ENCODE results near the gene INSIG1. TPM values are rescaled to one million over a fixed set of nuclear protein-coding genes. Genes with fewer than 3 reads are reported as not detected.

INSIG1 gene
- total and polyA plus RNA-seq, 2 of the 4 experiments (the other 2 are of a cell fraction), result 19.0 to 26.0 TPM

DNA sequence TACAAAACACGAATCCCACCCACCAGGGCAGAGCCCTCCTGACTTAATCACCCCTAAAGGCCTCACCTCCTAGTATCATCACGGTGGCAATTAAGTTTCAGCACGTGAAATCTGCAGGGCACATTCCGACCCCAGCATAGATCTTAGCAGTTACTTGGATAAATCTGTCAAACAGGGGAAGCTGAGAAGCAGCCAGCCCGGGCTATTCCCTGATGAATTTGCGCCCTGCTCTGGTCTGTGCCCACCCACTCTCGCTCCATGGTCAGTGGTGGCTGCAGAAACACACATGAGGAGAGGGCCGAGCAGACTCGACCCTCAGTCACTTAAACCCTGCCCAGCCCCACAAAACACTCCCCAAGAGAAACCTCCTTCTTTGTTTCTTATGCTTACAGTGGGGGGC, 28.7 kb downstream of the INSIG1 start:
- no peak overlapping the region for H2AK5ac ChIP-seq (ENCODE audit: low read depth, low read length)
- no peak overlapping the region for H2AK9ac ChIP-seq (replicated peaks; ENCODE audit: low read depth, low read length, poor library complexity)
- no peak overlapping the region for H3K9ac ChIP-seq (ENCODE audit: low read depth, low read length)
- H4K8ac ChIP-seq (ENCODE audit: low read depth in 2 of 2, low read length in 2 of 2), result no peak overlapping the region
- H3K4me2 ChIP-seq (ENCODE audit: low read depth, low read length), result no peak overlapping the region
- no peak overlapping the region for H4K91ac ChIP-seq (ENCODE audit: insufficient read depth, low read depth, low read length)
- BruUV-seq (replicated peaks), result no TSS peak
- H2AFZ ChIP-seq (replicated peaks; ENCODE audit: low read length, poor library complexity), result no peak overlapping the region
- no peak overlapping the region for H3K4me3 ChIP-seq (ENCODE audit: insufficient read depth, low read depth, low read length)
- H4K20me1 ChIP-seq (ENCODE audit: insufficient read depth, low read length), result no peaks in the 10 kb centered on the region
- H3K27me3 ChIP-seq (ENCODE audit: control insufficient read depth, insufficient read depth, low read length), result peaks cover 2% of the 10 kb centered on the region; the same call in 1 of the 2 replicates
- H3K4ac ChIP-seq (ENCODE audit: low read depth, low read length), result no peak overlapping the region
- no peak overlapping the region for H3K27ac ChIP-seq (ENCODE audit: insufficient read depth, low read length)
- no peak overlapping the region for H3K14ac ChIP-seq (replicated peaks; ENCODE audit: low read depth, low read length)
- dilution Hi-C loops (cut with HindIII; ENCODE audit: low sequenced_read_pairs, unreplicated experiment), result no loop called here
- intact Hi-C loops (cut with micrococcal nuclease), result no loop called here
- TF ChIP-seq, protein P1, sequence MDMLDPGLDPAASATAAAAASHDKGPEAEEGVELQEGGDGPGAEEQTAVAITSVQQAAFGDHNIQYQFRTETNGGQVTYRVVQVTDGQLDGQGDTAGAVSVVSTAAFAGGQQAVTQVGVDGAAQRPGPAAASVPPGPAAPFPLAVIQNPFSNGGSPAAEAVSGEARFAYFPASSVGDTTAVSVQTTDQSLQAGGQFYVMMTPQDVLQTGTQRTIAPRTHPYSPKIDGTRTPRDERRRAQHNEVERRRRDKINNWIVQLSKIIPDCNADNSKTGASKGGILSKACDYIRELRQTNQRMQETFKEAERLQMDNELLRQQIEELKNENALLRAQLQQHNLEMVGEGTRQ (IDR thresholded peaks at IDR 0.05; ENCODE audit: low read depth, low read length), result no peak
- TF ChIP-seq POLR2A (IDR thresholded peaks at IDR 0.05; ENCODE audit: low read depth, low read length), result no peak
- no peak for TF ChIP-seq MAZ (IDR thresholded peaks at IDR 0.05; ENCODE audit: borderline replicate concordance, low read depth, low read length)
- TF ChIP-seq MXI1 (IDR thresholded peaks at IDR 0.05; ENCODE audit: borderline replicate concordance, low read depth, low read length), result no peak
- TF ChIP-seq RAD21 (IDR thresholded peaks at IDR 0.05; ENCODE audit: low read length), result no peak
- TF ChIP-seq SMC3 (IDR thresholded peaks at IDR 0.05; ENCODE audit: low read depth, low read length), result no peak
- TF ChIP-seq CHD1 (IDR thresholded peaks at IDR 0.05; ENCODE audit: low read depth, low read length), result no peak
- no peak for TF ChIP-seq RFX5 (IDR thresholded peaks at IDR 0.05; ENCODE audit: low read depth, low read length)
- no peak for TF ChIP-seq CEBPB (IDR thresholded peaks at IDR 0.05; ENCODE audit: low read depth, low read length)
- TF ChIP-seq, protein P2, sequence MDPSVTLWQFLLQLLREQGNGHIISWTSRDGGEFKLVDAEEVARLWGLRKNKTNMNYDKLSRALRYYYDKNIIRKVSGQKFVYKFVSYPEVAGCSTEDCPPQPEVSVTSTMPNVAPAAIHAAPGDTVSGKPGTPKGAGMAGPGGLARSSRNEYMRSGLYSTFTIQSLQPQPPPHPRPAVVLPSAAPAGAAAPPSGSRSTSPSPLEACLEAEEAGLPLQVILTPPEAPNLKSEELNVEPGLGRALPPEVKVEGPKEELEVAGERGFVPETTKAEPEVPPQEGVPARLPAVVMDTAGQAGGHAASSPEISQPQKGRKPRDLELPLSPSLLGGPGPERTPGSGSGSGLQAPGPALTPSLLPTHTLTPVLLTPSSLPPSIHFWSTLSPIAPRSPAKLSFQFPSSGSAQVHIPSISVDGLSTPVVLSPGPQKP (IDR thresholded peaks at IDR 0.05; ENCODE audit: borderline replicate concordance, low read depth, low read length), result no peak
- TF ChIP-seq MAFK (IDR thresholded peaks at IDR 0.05; ENCODE audit: low read depth, low read length), result no peak
- TF ChIP-seq RCOR1 (IDR thresholded peaks at IDR 0.05; ENCODE audit: insufficient replicate concordance, low read length), result no peak
- ChIA-PET POLR2A (ENCODE audit: unreplicated experiment) (no interaction called here), CTCF (no interaction called here)
- H3K56ac ChIP-seq (ENCODE audit: extremely low read depth, insufficient read depth, low read length), result no peak overlapping the region
- H3K23ac ChIP-seq (ENCODE audit: low read depth, low read length), result no peak overlapping the region
- no peaks in the 10 kb centered on the region for H3K4me1 ChIP-seq (ENCODE audit: control insufficient read depth, insufficient read depth, low read length)
- no peak overlapping the region for H2BK20ac ChIP-seq (ENCODE audit: low read depth, low read length)
- no peaks in the 10 kb centered on the region for H3K9me1 ChIP-seq (ENCODE audit: insufficient read depth, low read length)
- no peak overlapping the region for H2BK120ac ChIP-seq (ENCODE audit: low read depth, low read length)
- in situ Hi-C loops (cut with MboI; ENCODE audit: low sequenced_read_pairs), result no loop called here
- DNase-seq, result no peak
- no peak overlapping the region for H2BK15ac ChIP-seq (ENCODE audit: low read depth, low read length)
- H3K36me3 ChIP-seq (ENCODE audit: control insufficient read depth, insufficient read depth, low read length), result no peaks in the 10 kb centered on the region
- 17% methylated on average over 6 of the region's 9 CpGs; no CpG with 5 or more reads in 1 of the 2 experiments for WGBS, 2 experiments (ENCODE audit: extremely low coverage in 2 of 2, insufficient read length in 1 of 2)
- no peak overlapping the region for H3K18ac ChIP-seq (ENCODE audit: low read depth, low read length)
- no peak for ATAC-seq (ENCODE audit: low read depth)
- no peak overlapping the region for H4K5ac ChIP-seq (ENCODE audit: low read depth, low read length)
- no peaks in the 10 kb centered on the region for H3K9me3 ChIP-seq (ENCODE audit: control insufficient read depth, insufficient read depth, low read length)
- H3K79me1 ChIP-seq (ENCODE audit: low read depth in 1 of 2, low read length in 2 of 2), result no peaks in the 10 kb centered on the region
- no peak overlapping the region for H2BK5ac ChIP-seq (ENCODE audit: low read depth, low read length, poor library complexity, severe bottlenecking)

Data from IMR-90 (cell line).